WTC11 (cell line): ENCODE data around the gene CHAT.

Experiments used
- FOXJ3 ChIP-seq: sonication (generic); formaldehyde crosslinking; IDR thresholded peaks from 2 replicates; pipeline ENCODE4 v1.9.0; 2021; ENCODE audit warnings: missing genetic modification reagents, mild to moderate bottlenecking, borderline replicate concordance
- IRF2 ChIP-seq: sonication (generic); formaldehyde crosslinking; IDR thresholded peaks from 2 replicates; pipeline ENCODE4 v1.8.0; 2022; ENCODE audit warnings: low read depth, missing genetic modification reagents, borderline replicate concordance
- TEAD4 ChIP-seq: sonication (generic); formaldehyde crosslinking; IDR thresholded peaks from 2 replicates; pipeline ENCODE4 v1.8.0; 2022; ENCODE audit warnings: mild to moderate bottlenecking, missing genetic modification reagents
- ZNF263 ChIP-seq: sonication (generic); formaldehyde crosslinking; IDR thresholded peaks from 2 replicates; pipeline ENCODE4 v1.8.1; 2022; ENCODE audit warnings: low read depth, mild to moderate bottlenecking, moderate library complexity, missing genetic modification reagents
- TF ChIP-seq, protein P1 (sequence below): fragments of 200-600 bp; IDR thresholded peaks from 2 replicates; pipeline ENCODE4 v1.8.0; 2022; ENCODE audit warnings: antibody characterized with exemption

DNA sequence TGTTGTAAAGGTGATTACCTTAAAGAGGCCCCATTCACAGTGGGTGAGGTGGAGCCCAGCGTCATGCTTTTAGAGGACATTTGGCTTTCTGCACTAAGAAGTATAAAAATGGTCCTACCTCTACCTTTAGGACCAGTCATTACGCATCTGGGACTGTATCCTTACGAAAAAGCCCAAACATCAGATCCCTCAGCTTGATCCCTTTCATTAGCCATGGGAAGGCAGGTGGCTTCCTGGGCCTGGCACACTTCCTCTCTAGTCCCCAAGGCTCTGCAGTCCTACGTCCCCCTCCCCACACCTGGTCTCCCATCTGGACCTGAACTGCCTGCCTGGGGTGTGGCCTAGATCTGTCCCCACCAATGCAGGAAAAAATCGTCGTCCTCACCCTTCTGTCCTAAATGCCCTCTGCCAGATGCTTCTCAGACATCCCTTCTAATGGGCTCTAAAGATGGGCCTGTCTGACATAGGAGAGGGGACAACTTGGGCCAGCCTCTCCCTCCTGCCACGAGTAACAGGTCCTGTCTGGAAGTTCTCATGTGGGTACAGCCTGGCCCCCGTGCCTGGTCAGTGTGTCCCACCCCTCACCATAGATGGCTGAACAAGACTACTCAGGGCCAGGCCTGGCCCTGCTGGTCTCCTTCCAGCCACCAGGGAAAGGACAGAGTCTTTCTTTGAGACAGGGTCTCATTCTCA, 15.5 kb upstream of the CHAT start:
- TF ChIP-seq ZNF263 (CRISPR knock-in tag) (no peak), TEAD4 (CRISPR knock-in tag) (no peak), FOXJ3 (CRISPR knock-in tag) (no peak), IRF2 (CRISPR knock-in tag) (no peak)
- TF ChIP-seq, protein P1, sequence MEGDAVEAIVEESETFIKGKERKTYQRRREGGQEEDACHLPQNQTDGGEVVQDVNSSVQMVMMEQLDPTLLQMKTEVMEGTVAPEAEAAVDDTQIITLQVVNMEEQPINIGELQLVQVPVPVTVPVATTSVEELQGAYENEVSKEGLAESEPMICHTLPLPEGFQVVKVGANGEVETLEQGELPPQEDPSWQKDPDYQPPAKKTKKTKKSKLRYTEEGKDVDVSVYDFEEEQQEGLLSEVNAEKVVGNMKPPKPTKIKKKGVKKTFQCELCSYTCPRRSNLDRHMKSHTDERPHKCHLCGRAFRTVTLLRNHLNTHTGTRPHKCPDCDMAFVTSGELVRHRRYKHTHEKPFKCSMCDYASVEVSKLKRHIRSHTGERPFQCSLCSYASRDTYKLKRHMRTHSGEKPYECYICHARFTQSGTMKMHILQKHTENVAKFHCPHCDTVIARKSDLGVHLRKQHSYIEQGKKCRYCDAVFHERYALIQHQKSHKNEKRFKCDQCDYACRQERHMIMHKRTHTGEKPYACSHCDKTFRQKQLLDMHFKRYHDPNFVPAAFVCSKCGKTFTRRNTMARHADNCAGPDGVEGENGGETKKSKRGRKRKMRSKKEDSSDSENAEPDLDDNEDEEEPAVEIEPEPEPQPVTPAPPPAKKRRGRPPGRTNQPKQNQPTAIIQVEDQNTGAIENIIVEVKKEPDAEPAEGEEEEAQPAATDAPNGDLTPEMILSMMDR: no peak
